HG02981 (cell line): ENCODE results near the gene LRRC3.

Experiments used
- ATAC-seq: cut with Tn5 transposase; IDR thresholded peaks from one replicate; pipeline ENCODE4 v1.9.1; 2021; ENCODE audit warnings: mild to moderate bottlenecking, moderate library complexity; ENCODE audit not compliant: unreplicated experiment

Gene LRRC3

GRCh38 chr21:44456214-44456914 lies 1.1 kb downstream of the LRRC3 start:
- no peak for ATAC-seq

DNA sequence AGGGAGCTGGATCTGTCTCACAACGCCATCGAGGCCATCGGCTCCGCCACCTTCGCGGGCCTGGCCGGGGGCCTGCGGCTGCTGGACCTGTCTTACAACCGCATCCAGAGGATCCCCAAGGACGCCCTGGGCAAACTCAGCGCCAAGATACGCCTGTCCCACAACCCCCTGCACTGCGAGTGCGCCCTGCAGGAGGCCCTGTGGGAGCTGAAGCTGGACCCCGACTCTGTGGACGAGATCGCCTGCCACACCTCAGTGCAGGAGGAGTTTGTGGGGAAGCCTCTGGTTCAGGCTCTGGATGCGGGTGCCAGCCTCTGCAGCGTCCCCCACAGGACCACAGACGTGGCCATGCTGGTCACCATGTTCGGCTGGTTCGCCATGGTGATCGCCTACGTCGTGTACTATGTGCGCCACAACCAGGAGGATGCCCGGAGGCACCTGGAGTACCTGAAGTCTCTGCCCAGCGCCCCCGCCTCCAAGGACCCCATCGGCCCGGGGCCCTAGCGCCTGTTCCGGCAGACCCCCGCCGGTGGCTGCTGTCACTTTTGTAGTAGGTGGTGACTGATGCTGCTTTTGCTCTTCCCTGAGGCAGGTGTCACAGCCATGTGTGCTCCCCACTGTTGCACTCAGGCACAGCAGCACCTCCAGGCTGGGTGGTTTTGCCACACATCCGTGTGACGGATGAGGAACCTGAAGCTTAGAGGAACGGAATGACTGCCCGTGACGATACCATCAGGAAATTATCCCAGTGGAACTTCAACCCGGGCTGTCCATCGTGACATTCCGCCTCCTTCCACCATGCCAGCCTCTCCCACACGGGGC lies 1.8 kb downstream of the LRRC3 start:
- ATAC-seq: no peak

- no peak for ATAC-seq
Measured at GRCh38 chr21:44458971-44459711, 3.8 kb downstream of the LRRC3 start.

GRCh38 chr21:44459712-44460440 lies 4.6 kb downstream of the LRRC3 start:
- no peak for ATAC-seq

DNA sequence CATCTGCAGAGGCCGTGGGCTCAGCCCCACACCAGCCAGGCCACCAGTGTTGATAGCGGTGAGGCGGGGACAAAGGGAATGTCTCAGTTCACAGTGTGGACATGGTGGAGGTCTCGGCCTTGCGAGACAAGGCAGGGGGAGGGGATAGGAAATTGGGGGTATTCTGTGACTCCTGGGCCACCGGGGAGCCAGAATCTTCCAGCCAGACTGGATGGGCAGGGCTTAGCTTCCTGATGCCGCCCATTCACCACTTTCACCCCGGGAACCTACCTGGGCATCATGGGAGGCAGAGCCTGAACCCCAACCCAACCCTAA lies 5.1 kb downstream of the LRRC3 start:
- ATAC-seq: no peak

DNA sequence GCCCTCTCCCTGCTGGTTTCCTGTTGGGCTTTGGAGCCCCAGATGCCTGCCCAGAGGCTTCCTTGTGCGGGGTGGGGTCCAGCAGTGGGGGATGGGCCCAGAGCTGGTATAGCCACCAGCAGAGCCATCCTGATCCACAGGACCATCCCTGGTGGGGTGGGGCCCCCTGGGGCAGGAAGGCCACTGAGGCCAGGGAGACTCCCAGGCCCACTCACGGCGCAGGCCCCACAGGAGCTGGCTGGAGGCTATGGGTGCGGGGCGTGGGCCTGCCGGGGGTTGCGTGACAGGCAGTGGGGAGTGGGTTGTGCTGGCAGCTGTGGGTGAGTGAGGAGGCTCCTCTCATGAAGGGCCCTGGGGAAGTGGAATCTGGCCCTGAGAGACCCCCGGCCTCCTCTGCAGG lies 5.7 kb downstream of the LRRC3 start:
- no peak for ATAC-seq

DNA sequence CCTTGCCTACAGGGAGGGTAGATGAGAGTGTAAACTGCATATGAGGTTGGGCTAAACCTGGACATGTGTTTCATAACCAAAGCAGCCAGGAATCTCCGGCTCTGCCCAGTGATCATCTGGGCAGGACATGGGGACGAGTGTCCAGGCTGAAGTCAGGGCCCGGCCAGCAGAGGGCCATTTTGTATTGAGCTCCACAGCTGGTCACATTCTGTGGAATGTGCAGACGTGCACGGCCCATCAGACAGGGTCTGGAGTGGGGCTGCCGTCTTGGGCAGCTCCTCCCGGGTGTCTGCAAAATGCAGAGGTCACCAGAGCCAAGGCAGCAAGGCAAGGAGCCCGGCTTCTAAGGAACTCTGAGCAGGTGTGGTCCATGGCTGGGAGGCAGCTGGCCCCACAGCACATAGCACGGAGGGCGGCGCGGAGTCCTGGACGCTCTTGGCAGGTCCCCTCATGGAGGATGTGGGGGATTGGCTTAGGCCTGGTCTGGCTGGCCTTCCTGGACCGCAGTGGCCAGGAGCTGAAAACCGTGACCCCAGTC lies 6.2 kb downstream of the LRRC3 start:
- no peak for ATAC-seq

- no peak for ATAC-seq
Measured at GRCh38 chr21:44462086-44462833, 7.0 kb downstream of the LRRC3 start.

DNA sequence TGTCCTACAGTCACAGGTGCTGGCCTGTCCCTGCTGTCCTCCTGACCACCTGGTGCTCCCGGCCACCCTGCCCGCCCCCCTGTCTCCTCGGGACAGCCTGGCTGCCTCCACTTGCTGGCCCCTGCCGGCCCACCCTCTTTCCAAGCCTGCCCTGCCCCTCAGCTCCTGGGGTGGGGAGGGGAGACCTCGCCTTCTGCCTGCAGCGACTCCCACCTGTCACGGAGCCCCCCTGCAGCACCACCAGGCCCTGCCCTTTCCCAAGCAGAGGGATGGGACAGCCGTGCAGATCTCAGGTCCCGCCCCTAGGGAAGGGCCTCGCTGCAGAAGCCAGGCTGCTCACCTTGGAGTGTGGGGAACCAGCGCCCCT lies 7.5 kb downstream of the LRRC3 start:
- no peak for ATAC-seq

- ATAC-seq: no peak
Measured at GRCh38 chr21:44463724-44464123, 8.4 kb downstream of the LRRC3 start.

DNA sequence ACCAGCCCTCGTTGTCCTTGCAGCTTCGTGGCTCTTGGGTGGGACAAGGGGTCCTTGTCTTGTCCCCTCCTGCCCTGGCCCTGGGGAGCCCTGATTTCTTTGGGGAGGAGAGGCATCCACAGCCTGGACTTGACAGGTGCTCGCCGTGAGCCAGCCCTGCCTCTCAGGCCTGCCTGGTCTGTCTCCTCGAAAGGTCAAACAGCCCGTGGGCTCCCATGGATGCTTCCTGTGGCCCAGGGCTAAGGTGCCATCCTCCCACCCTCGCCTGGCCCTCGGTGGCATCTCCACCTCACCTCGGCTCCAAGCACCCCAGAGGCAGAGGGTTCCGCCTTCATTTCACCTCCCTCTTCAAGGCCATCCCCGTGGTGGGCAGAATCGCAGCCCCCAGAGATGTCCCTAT lies 9.0 kb downstream of the LRRC3 start:
- ATAC-seq: no peak

DNA sequence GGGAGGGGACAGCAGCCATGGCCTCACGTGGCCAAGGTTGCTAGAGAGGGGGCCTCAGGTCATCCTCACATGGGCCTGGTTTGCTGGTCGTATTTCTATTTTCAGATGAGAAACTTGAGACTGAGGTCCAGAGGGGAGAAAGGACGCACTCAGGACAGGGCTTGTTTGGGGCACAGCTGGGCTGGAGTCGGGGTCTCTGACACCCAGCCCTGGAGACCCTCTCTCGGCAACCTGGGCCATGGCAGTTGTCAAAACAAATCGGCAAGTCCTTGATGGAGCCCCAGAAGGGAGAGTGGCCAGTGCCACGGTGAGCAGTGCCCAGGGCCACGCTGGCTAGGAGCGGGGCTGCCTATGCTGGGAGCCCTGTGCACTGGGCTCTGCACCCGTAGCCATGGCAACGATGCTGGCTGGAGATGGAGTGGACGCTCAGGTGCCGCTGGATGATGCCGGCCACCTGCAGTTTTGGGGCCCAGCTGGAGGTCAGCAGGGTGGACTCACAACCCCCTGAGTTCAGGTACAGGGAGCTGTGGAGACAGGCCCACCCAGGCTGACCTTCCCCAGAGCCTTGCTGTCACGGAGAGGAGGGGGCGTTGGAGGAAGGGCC lies 11.1 kb downstream of the LRRC3 start:
- ATAC-seq: no peak

- no peak for ATAC-seq
Measured at GRCh38 chr21:44466996-44467858, 11.9 kb downstream of the LRRC3 start.

GRCh38 chr21:44467859-44468195 lies 12.5 kb downstream of the LRRC3 start:
- no peak for ATAC-seq

GRCh38 chr21:44471341-44471740 lies 16.0 kb downstream of the LRRC3 start:
- ATAC-seq: no peak

GRCh38 chr21:44471996-44472395 lies 16.7 kb downstream of the LRRC3 start:
- no peak for ATAC-seq

- ATAC-seq: no peak
Measured at GRCh38 chr21:44473915-44474555, 18.7 kb downstream of the LRRC3 start.

DNA sequence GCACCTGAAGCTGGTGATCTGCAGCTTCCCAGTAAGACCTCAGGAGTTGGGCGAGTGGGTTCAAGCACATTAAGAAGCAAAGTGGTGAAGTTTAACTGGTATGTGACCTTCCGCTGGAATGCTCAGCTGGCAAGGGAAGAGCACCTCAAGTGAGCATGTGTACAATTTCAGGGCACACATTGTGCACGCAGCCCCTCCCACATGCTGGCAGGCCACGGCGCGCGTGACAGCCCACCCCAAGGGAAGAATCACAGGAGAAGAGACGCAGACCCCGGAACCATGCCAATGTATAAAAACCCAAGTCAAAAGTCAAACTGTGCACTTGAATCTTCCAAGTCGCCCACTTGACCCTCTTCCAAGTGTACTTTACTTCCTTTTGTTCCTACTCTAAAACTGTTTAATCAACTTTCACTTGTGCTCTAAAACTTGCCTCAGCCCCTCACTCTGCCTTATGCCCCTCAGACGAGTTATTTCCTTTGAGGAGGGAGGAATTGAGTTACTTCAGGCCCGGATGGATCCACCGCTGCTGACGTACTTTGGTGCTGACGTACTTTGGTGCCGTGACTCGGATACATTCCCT lies 20.0 kb downstream of the LRRC3 start:
- no peak for ATAC-seq
